Measurements from ENCODE around the gene AKAP7. TPM values are rescaled to one million over a fixed set of nuclear protein-coding genes. Genes with fewer than 3 reads are reported as not detected.

Gene AKAP7
- total RNA-seq, 2 experiments from 2014 or later = 6.2 to 6.5 TPM

- intact Hi-C loops (cut with micrococcal nuclease) = no loop called here
- H3K27me3 Mint-ChIP-seq = no peaks in the 10 kb centered on the region
- CTCF ChIA-PET = interaction anchor here (1.0 to 3.0 kb wide), 3 partner anchors 17 to 399 kb away, joined by 4 to 14 read pairs (median 5); no protein-coding TSS in a partner anchor
- H3K4me3 Mint-ChIP-seq = peak overlapping the region; percentile 83
- H3K36me3 Mint-ChIP-seq (ENCODE audit: low read depth) = no peaks in the 10 kb centered on the region
- no peak for DNase-seq
- no peaks in the 10 kb centered on the region for H3K9me3 Mint-ChIP-seq
- no peak for ATAC-seq
- TF ChIP-seq CTCF (IDR thresholded peaks at IDR 0.05) = no peak
- POLR2A ChIA-PET = no interaction called here
- peaks cover 9% of the 10 kb centered on the region for H3K4me1 Mint-ChIP-seq (ENCODE audit: low read depth)
- H3K27ac Mint-ChIP-seq = peak overlapping the region; percentile 88
These were observed 867 bp upstream of the AKAP7 start for GRCh38 chr6:131134220-131134979.

GRCh38 chr6:131134980-131135243 is 355 bp upstream of the AKAP7 start:
- no peak for TF ChIP-seq CTCF (IDR thresholded peaks at IDR 0.05)
- intact Hi-C loops (cut with micrococcal nuclease) = no loop called here
- H3K36me3 Mint-ChIP-seq (ENCODE audit: low read depth) = no peaks in the 10 kb centered on the region
- no peak for ATAC-seq
- H3K27me3 Mint-ChIP-seq = no peaks in the 10 kb centered on the region
- ChIA-PET CTCF (interaction anchor here (3.0 kb wide), 1 partner anchor 18 kb away, joined by 14 read pairs; no protein-coding TSS in a partner anchor), POLR2A (interaction anchor here (0.6 kb wide), 1 partner anchor 325 kb away, joined by 3 read pairs; no protein-coding TSS in a partner anchor)
- H3K4me3 Mint-ChIP-seq = peak overlapping the region; percentile 83
- peaks cover 9% of the 10 kb centered on the region for H3K4me1 Mint-ChIP-seq (ENCODE audit: low read depth)
- H3K9me3 Mint-ChIP-seq = no peaks in the 10 kb centered on the region
- H3K27ac Mint-ChIP-seq = peak overlapping the region; percentile 88
- no peak for DNase-seq

DNA sequence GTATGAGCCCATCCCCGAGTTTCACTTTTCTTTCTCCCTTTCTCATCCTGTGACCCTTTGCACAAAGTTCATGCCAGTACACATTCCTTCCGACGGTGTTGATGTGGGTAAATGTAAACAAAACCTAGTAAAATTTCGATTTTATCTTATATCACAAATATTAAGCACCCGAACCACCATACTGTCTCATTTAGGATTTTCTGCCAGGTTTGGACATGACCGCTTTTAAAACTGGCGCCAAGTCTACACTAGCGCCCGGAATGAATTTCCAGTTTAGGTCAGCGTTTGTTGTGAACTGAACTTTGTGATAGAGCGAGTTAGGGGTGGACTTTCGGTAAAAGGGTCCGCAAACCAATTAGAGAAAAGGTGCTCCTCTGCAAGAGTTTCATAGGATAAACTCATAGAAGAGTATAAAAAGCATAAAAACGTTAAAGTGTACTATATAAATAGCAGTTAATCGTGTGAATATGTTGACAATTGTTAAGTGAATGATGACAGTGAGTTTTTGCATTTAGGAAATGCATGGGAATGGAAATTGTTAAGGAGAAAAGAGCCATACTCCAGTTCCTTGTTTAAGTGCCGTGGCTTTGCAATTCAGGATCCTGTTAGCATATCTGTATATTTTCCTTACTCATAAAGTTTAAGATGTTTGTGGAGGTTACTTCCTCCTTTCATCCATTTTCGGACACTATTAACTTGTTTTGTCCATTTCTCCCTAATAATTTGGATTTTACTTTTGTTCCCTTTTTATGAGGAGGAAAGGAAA is 937 bp downstream of the AKAP7 start:
- Mint-ChIP-seq H3K36me3 (ENCODE audit: low read depth) (no peaks in the 10 kb centered on the region), H3K27ac (peak overlapping the region; percentile 95), H3K4me3 (peak overlapping the region; percentile 86), H3K4me1 (ENCODE audit: low read depth) (peaks cover 9% of the 10 kb centered on the region), H3K9me3 (no peaks in the 10 kb centered on the region), H3K27me3 (no peaks in the 10 kb centered on the region)
- intact Hi-C loops (cut with micrococcal nuclease) = no loop called here
- no peak for ATAC-seq
- no peak for DNase-seq
- no peak for TF ChIP-seq CTCF (IDR thresholded peaks at IDR 0.05)
- ChIA-PET CTCF (no interaction called here), POLR2A (no interaction called here)

GRCh38 chr6:131139599-131139998 is 4.3 kb downstream of the AKAP7 start:
- TF ChIP-seq CTCF (IDR thresholded peaks at IDR 0.05) = no peak
- Mint-ChIP-seq H3K4me1 (ENCODE audit: low read depth) (peaks cover 6% of the 10 kb centered on the region), H3K36me3 (ENCODE audit: low read depth) (peaks cover 3% of the 10 kb centered on the region), H3K27ac (no peak overlapping the region), H3K27me3 (no peaks in the 10 kb centered on the region), H3K4me3 (no peak overlapping the region), H3K9me3 (no peaks in the 10 kb centered on the region)
- POLR2A ChIA-PET = no interaction called here
- no peak for DNase-seq
- no peak for ATAC-seq
- CTCF ChIA-PET = interaction anchor here (0.7 to 1.2 kb wide), 3 partner anchors 10 to 26 kb away, joined by 3 to 4 read pairs (median 3); no protein-coding TSS in a partner anchor
- intact Hi-C loops (cut with micrococcal nuclease) = no loop called here

- TF ChIP-seq CTCF (IDR thresholded peaks at IDR 0.05) = no peak
- POLR2A ChIA-PET = no interaction called here
- no peak overlapping the region for H3K4me3 Mint-ChIP-seq
These were observed 8.1 kb downstream of the AKAP7 start for GRCh38 chr6:131143319-131143718.

More at GRCh38 chr6:131143319-131143718, 8.1 kb downstream of the AKAP7 start:
- Mint-ChIP-seq H3K27me3 (no peaks in the 10 kb centered on the region), H3K36me3 (ENCODE audit: low read depth) (peaks cover 9% of the 10 kb centered on the region), H3K4me1 (ENCODE audit: low read depth) (no peaks in the 10 kb centered on the region), H3K9me3 (no peaks in the 10 kb centered on the region), H3K27ac (no peak overlapping the region)
- DNase-seq (no peak), ATAC-seq (no peak)
- CTCF ChIA-PET = no interaction called here
- intact Hi-C loops (cut with micrococcal nuclease) = no loop called here

Data from activated CD8-positive, alpha-beta T cell treated with anti-CD3 and anti-CD28 coated beads for 36 hours (primary cell).